Gastroesophageal sphincter (tissue), 3 donors: ENCODE results near the gene NBAS.

Source experiments
- CTCF ChIP-seq, 4 experiments: fragments of 200-600 bp in 2 of 4; fragments of 450-650 bp in 2 of 4; sonication (generic) in 1 of 4; IDR thresholded peaks; one replicate each; pipeline ENCODE4 v1.5.1; 2017 to 2019; ENCODE audit warnings: antibody characterized with exemption in 4 of 4, mild to moderate bottlenecking in 2 of 4, moderate library complexity in 2 of 4
- EP300 ChIP-seq: sonication (generic); formaldehyde crosslinking; IDR thresholded peaks from one replicate; pipeline ENCODE4 v1.6.1; 2017; ENCODE audit warnings: antibody characterized with exemption, mild to moderate bottlenecking
- POLR2A ChIP-seq, 2 donors: fragments of 450-650 bp; IDR thresholded peaks; one replicate each; pipeline ENCODE4 v1.6.1; 2017; ENCODE audit warnings: antibody characterized with exemption in 2 of 2, mild to moderate bottlenecking in 2 of 2, moderate library complexity in 1 of 2
- POLR2AphosphoS5 ChIP-seq: sonication (generic); formaldehyde crosslinking; IDR thresholded peaks from one replicate; pipeline ENCODE4 v1.6.1; 2017; ENCODE audit warnings: antibody characterized with exemption

- TF ChIP-seq CTCF (IDR thresholded peaks at IDR 0.05) (no peak), POLR2A (IDR thresholded peaks at IDR 0.05) (no peak), EP300 (no peak), POLR2AphosphoS5 (no peak)
These were observed 2.3 kb upstream of the NBAS start for GRCh38 chr2:15563227-15564100.
